Smooth muscle cell (in vitro differentiated cells): ENCODE results near the gene PHF3. TPM values are rescaled to one million over a fixed set of nuclear protein-coding genes. Genes with fewer than 3 reads are reported as not detected.

ENCODE experiments used
- DNase-seq: peaks from one replicate; lab custom pipeline; 2025; ENCODE audit not compliant: unreplicated experiment; lab: John Stamatoyannopoulos, UW
- H2AFZ ChIP-seq: fragments of 200-600 bp; sonication (generic); 2 replicates; pipeline ENCODE4 v1.6.0; 2016; ENCODE audit warnings: antibody characterized with exemption, low read depth, mild to moderate bottlenecking
- H3F3A ChIP-seq: fragments of 200-600 bp; sonication (generic); 2 replicates; pipeline ENCODE4 v1.6.0; 2017; ENCODE audit warnings: antibody characterized with exemption, low read depth
- H3K27ac ChIP-seq: fragments of 200-600 bp; sonication (generic); 2 replicates; pipeline ENCODE4 v1.5.1; 2016; ENCODE audit warnings: low read depth, mild to moderate bottlenecking
- H3K27me3 ChIP-seq: fragments of 200-600 bp; sonication (generic); 2 replicates; pipeline ENCODE4 v1.6.1; 2016; ENCODE audit warnings: low read depth, mild to moderate bottlenecking
- H3K36me3 ChIP-seq: fragments of 200-600 bp; sonication (generic); 2 replicates; pipeline ENCODE4 v1.5.1; 2016; ENCODE audit warnings: low read depth
- H3K4me1 ChIP-seq: fragments of 200-600 bp; sonication (generic); 2 replicates; pipeline ENCODE4 v1.5.1; 2016; ENCODE audit warnings: low read depth
- H3K4me2 ChIP-seq: fragments of 200-600 bp; sonication (generic); 2 replicates; pipeline ENCODE4 v1.6.0; 2016; ENCODE audit warnings: mild to moderate bottlenecking
- H3K4me3 ChIP-seq: fragments of 200-600 bp; sonication (generic); 2 replicates; pipeline ENCODE4 v1.5.1; 2016; ENCODE audit warnings: mild to moderate bottlenecking
- H3K79me2 ChIP-seq: fragments of 200-600 bp; sonication (generic); 2 replicates; pipeline ENCODE4 v1.6.0; 2016; ENCODE audit warnings: low read depth, mild to moderate bottlenecking
- H3K9ac ChIP-seq: fragments of 200-600 bp; sonication (generic); 2 replicates; pipeline ENCODE4 v1.6.0; 2016; ENCODE audit warnings: low read depth
- H3K9me3 ChIP-seq: fragments of 200-600 bp; sonication (generic); replicated peaks from 2 replicates; pipeline ENCODE4 v1.5.1; 2016; ENCODE audit warnings: low read depth
- H4K20me1 ChIP-seq: fragments of 200-600 bp; sonication (generic); 2 replicates; pipeline ENCODE4 v1.6.0; 2016; ENCODE audit warnings: low read depth
- CTCF ChIP-seq: fragments of 200-600 bp; sonication (generic); IDR thresholded peaks from 2 replicates; pipeline ENCODE4 v1.5.1; 2017; ENCODE audit warnings: borderline replicate concordance, mild to moderate bottlenecking, antibody characterized with exemption; ENCODE audit not compliant: insufficient read depth, poor library complexity, severe bottlenecking
- WGBS: methylation state at CpG from one replicate; pipeline ENCODE4 v1.1.7; 2016; ENCODE audit warnings: low lambda C conversion rate; 5-methylcytosine and 5-hydroxymethylcytosine counted together
- polyA plus RNA-seq: library from polyadenylated mRNA; unstranded; fragments of >200 nt; fragmentation: Nextera tagmentation; extraction: Ambion mirVana; gene quantifications from 2 replicates; pipeline ENCODE4 v1.2.1, GENCODE V29; 2016
- total RNA-seq: library from RNA; depleted of rRNA; stranded (reverse); fragments of >200 nt; gene quantifications from 2 replicates; pipeline ENCODE4 v1.2.3, GENCODE V29; 2014

The PHF3 gene
- total and polyA plus RNA-seq, 2 experiments from 2014 or later, result 9.8 to 44.7 TPM

GRCh38 chr6:63652980-63653379 is 17.4 kb downstream of the PHF3 start:
- peaks cover 100% of the 10 kb centered on the region for H3K79me2 ChIP-seq
- H3F3A ChIP-seq, result no peaks in the 10 kb centered on the region
- H3K4me1 ChIP-seq, result no peaks in the 10 kb centered on the region
- H3K4me2 ChIP-seq, result no peak overlapping the region
- no peaks in the 10 kb centered on the region for H3K36me3 ChIP-seq
- H3K9ac ChIP-seq, result no peak overlapping the region
- no peaks in the 10 kb centered on the region for H3K9me3 ChIP-seq
- WGBS, result 97% methylated on average over 2 of the region's 2 CpGs
- TF ChIP-seq CTCF, result no peak
- no peak overlapping the region for H2AFZ ChIP-seq
- H4K20me1 ChIP-seq, result peaks cover 96% of the 10 kb centered on the region
- DNase-seq, result no peak
- H3K4me3 ChIP-seq, result no peak overlapping the region
- H3K27ac ChIP-seq, result no peak overlapping the region
- no peaks in the 10 kb centered on the region for H3K27me3 ChIP-seq

GRCh38 chr6:63660757-63661156 is 25.2 kb downstream of the PHF3 start:
- Histone ChIP-seq H4K20me1 (peaks cover 95% of the 10 kb centered on the region), H3K4me2 (no peak overlapping the region), H3K36me3 (no peaks in the 10 kb centered on the region), H2AFZ (no peak overlapping the region), H3K9ac (no peak overlapping the region), H3K4me3 (no peak overlapping the region), H3K79me2 (peaks cover 100% of the 10 kb centered on the region), H3F3A (peaks cover 9% of the 10 kb centered on the region), H3K27me3 (no peaks in the 10 kb centered on the region), H3K27ac (no peak overlapping the region), H3K9me3 (no peaks in the 10 kb centered on the region), H3K4me1 (peaks cover 8% of the 10 kb centered on the region)
- WGBS, result 83% methylated on average over 1 of the region's 1 CpG
- TF ChIP-seq CTCF, result no peak
- DNase-seq, result no peak

- Histone ChIP-seq H3K9ac (no peak overlapping the region), H3K27ac (no peak overlapping the region), H3K4me1 (peaks cover 8% of the 10 kb centered on the region), H3F3A (peaks cover 9% of the 10 kb centered on the region), H3K4me3 (no peak overlapping the region), H3K4me2 (no peak overlapping the region), H4K20me1 (peaks cover 95% of the 10 kb centered on the region), H3K27me3 (no peaks in the 10 kb centered on the region), H3K36me3 (no peaks in the 10 kb centered on the region), H3K79me2 (peaks cover 100% of the 10 kb centered on the region), H3K9me3 (no peaks in the 10 kb centered on the region), H2AFZ (no peak overlapping the region)
- 90% methylated on average over 5 of the region's 5 CpGs for WGBS
- no peak for TF ChIP-seq CTCF
- DNase-seq, result no peak
Observed at GRCh38 chr6:63661769-63662168, 26.2 kb downstream of the PHF3 start.

GRCh38 chr6:63663147-63663955 is 27.7 kb downstream of the PHF3 start:
- no peaks in the 10 kb centered on the region for H3K27me3 ChIP-seq
- H3F3A ChIP-seq, result peaks cover 9% of the 10 kb centered on the region
- peaks cover 8% of the 10 kb centered on the region for H3K4me1 ChIP-seq
- WGBS, result 81% methylated on average over 5 of the region's 5 CpGs
- DNase-seq, result no peak
- peak overlapping the region; percentile 86 for H3K27ac ChIP-seq
- peak overlapping the region; percentile 28 for H3K4me2 ChIP-seq
- H3K9ac ChIP-seq, result peak overlapping the region; percentile 27
- H3K36me3 ChIP-seq, result no peaks in the 10 kb centered on the region
- H3K79me2 ChIP-seq, result peaks cover 100% of the 10 kb centered on the region
- H4K20me1 ChIP-seq, result peaks cover 94% of the 10 kb centered on the region
- no peak overlapping the region for H2AFZ ChIP-seq
- H3K9me3 ChIP-seq, result no peaks in the 10 kb centered on the region
- H3K4me3 ChIP-seq, result no peak overlapping the region
- TF ChIP-seq CTCF, result no peak
